ENCODE results near the gene CEP295NL. TPM values are rescaled to one million over a fixed set of nuclear protein-coding genes. Genes with fewer than 3 reads are reported as not detected.
"Not testable (repeated sequence)": the region's sequence is repeated elsewhere in the genome, so short reads cannot be mapped to it uniquely, and the experiment has no call there.

Gene CEP295NL
- polyA plus RNA-seq, 4 donors, result 0.10 to 0.13 TPM; not detected in 2

DNA sequence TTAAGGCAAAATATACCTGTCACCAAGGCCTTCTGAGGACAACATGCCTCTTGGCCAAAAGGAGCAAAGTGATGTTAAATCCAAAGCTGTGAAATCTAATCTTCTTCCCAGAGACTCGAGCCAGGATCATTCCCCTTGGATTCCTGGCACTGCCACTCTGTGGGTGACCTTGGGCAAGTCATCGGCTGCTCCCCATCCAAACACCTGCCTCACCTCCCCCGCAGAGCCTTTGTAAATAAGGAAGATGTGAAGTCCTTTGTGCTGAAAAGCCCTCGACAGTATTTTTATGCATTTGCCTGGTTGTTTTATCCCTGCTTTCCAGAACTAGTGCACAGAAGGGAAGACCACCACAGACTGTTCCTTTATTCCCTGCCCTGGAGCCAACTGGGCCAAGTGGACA is 5.4 kb upstream of the CEP295NL start:
- DNase-seq (ENCODE audit: low read depth in 4 of 4, low spot score in 3 of 4), result no peak

DNA sequence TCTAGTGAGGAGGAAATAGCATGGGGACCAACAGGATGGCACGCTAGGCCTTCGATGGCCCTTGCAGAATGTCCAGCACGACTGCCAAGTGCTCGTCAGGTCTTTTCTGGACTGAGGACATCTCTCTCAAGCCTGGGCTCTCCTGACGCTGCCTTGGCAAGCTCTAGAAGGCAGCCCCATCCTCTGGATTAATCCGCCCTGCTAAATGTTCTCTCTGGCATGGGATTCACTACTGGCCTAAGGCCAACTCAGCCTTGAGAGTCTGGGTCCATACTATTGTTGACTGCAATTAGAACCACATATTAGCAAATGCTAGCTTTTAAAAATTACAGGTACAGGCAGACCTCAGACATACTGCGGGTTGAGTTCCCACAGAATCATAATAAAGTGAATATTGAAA is 2.5 kb upstream of the CEP295NL start:
- DNase-seq (ENCODE audit: low read depth in 4 of 4, low spot score in 3 of 4), result no peak

DNA sequence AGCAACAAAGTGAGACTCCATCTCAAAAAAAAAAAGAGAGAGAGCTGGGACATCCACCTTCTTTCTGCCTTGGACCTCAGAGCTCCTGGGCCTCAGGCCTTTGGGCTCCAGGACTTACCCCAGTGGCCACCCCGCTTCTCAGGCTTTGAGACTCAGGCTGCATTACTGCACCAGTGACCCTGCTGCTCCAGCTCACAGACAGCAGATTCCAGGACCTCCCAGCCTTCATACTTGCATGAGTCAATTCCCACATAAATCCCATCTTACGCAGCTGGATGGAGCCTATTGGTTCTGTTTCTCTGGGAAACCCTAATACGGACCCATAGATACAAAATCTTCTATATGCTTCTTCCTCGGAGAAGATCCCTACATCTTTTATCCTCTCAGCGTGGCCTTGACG is 2.1 kb upstream of the CEP295NL start:
- no peak for DNase-seq (ENCODE audit: low read depth in 4 of 4, low spot score in 3 of 4)

DNA sequence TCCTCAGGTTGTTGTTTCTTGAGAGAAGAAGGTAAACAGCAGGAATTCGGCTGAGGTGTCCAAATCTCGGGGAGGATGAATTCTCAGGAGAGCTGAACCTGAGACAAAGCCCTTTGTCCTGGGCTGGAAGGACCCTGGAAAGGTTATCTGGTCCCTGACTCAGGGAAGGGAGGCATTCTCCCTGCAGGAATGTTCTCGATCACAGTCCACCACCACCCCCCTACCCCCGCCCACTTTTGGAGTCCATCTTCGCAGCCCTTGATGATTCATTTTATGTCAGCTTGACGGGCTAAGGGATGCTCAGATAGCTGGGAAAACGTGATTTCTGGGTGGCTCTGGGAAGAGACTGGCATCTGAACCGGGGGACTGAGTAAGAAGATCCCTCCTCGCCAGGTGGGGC is 1.4 kb upstream of the CEP295NL start:
- DNase-seq (ENCODE audit: low read depth in 4 of 4, low spot score in 3 of 4), result no peak

DNA sequence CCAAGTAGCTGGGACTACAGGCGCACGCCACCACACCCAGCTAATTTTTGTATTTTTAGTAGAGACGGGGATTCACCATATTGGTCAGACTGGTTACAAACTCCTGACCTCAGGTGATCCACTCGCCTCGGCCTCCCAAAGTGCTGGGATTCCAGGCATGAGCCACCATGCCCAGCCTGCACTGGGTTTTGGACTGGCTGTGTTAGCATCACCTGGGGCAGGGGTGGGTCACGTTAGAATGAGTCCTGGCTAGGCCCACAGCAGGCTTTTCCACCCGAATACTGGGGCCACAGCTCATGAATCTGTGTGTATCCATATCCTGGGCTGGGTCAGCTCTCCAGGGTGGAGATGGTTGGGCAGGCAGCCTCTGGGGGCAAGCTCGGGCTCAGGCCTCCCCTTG is 770 bp downstream of the CEP295NL start:
- DNase-seq (ENCODE audit: low read depth in 4 of 4, low spot score in 3 of 4), result not testable (repeated sequence)

DNA sequence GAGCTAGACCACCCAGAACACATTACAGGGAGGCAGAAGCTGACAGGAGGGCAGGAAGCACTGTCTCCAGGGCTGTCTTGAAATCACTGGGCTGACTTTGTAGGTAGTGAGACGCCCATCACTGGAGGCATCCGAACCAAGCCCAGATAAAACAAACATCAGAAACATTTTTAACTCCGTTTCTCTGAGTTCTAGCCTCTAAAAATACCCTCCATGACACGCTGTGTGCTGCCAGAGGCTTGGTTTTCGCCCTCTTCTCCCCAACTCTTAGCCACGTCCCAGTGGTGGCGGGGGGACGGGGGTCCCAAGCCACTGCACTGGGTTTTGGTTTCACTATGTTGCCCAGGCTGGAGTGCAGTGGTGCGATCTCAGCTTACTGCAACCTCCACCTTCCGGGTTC is 1.2 kb downstream of the CEP295NL start:
- no peak for DNase-seq (ENCODE audit: low read depth in 4 of 4, low spot score in 3 of 4)

DNA sequence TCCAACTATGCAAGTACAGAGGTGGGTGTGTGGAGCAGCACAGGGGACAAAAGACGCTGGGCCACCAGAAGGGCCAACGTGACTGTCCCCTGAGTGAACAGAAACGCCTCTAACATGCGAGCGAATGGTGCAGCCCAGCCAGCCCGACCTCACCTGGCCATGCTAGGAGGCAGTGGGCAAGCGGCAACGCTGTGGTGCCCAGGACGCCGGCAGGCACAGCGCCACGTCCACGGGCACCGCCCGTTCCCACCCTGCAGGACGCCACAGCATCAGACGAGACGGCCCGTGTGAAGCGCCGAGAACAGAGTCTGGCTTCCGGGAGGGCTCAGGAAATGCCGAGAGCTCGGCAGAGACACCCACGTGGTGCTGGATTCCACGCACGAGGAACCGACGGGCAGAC is 2.2 kb downstream of the CEP295NL start:
- DNase-seq (ENCODE audit: low read depth in 4 of 4, low spot score in 3 of 4), result no peak

DNA sequence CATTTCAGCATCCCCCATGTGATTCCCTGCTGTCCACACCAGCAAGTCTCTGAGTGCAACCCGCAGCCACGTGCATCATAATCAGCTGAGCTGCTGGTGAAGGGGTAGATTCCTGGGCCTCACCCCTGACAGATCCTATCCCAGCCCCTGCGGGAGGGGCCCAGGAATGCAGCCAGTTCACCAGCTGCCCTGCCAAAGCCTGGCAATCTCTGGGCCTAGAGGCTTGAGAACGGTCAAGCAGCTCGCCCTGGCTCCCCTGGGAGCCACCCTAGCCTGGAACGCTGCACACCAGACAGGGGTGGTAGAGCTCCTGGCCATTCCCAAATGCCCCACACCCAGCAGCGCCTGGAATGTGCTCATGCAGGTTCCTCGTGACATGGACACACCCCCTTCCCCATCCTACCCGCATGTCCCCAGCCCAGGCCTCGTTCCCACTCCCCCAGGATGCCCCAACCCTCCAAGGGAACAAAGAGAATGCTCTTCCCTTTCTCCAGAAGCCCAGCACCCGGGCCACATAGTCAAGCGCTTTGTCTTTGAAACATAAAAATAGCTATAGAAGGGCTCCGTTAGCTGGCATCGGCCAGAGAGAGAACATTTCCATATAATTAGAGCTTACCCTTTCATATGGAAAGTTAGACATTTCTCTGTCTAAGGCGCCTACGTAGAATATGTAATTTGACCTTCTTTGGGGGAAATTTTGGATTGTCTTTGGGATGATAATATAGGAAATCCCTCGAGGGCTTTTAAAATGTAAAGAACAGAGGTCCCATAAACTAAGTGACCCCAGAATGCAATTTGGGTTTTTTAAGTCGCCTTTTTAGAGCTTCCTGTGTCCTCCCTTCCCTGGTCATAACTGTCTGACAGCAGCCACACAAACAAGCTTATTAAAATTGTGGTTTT is 3.4 kb downstream of the CEP295NL start:
- no peak for DNase-seq (ENCODE audit: low read depth in 4 of 4, low spot score in 3 of 4)

DNA sequence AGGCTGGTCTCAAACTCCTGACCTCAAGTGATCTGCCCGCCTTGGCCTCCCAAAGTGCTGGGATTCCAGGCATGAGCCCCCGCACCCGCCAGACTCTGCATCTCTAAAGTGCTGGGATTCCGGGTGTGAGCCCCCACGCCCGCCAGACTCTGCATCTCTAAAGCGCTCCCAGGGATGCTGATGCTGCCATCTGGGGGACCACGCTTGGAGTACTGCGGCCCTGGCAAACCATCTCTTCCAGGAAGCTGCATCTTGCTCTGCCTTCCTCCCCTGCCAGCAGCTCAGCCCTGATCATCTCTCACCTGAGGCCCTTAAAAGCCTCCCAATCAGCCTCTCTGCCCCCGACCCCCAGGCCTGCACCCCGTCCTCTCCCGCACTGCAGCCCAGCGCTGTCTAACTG is 4.1 kb downstream of the CEP295NL start:
- DNase-seq (ENCODE audit: low read depth in 4 of 4, low spot score in 3 of 4), result no peak

DNA sequence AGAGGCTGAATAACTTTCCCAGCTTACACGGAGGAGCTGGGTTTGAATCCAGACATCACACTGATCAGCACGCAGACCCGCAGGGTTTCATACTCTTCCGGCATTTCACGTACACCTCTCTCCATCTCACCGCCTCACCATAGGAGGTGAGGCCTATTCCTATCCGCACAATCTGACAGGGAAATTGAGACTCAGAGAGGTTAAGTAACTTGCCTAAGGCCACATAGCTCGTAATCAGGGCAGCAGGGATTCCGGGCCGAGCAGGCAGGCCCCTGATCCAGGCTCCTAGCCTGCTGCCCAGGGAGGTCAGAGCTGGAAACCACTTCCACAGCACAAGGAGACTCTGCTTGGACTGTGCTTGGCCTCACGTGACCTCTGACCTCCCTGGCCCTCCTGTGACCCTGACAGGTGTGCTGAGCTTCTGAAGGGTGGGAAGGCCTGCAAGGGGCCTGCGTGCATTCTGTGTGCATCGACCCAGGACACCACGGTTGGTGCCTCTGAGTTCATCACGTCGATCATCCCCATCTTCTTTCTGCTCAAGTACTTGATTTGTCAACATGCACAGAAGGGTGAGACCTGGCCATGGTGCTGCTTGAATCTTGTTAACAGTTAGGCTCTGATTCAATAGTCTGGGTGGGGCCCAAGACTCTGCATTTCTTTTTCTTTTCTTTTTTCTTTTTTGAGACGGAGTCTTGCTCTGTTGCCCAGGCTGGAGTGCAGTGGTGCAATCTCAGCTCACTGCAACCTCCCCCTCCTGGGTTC is 4.7 kb downstream of the CEP295NL start:
- DNase-seq (ENCODE audit: low read depth in 4 of 4, low spot score in 3 of 4), result no peak

DNA sequence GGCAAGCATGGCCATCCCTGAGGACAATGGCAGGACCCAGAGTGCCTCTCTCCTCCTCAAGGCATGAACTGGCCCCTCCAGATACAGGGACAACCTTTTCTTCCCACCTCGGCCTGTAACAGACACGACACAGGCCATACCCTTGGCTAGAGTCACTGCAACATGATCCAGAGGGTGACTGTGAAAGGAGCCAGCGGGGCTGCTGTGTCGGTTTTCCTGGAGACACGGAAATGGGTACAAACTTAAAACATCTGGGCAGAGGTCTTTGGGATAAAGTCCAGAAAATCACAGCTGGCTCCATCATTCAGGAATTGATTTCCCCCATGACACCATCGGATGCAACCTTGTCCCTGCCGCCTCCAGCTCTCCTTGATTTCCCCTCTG is 5.3 kb downstream of the CEP295NL start:
- no peak for DNase-seq (ENCODE audit: low read depth in 4 of 4, low spot score in 3 of 4)

DNA sequence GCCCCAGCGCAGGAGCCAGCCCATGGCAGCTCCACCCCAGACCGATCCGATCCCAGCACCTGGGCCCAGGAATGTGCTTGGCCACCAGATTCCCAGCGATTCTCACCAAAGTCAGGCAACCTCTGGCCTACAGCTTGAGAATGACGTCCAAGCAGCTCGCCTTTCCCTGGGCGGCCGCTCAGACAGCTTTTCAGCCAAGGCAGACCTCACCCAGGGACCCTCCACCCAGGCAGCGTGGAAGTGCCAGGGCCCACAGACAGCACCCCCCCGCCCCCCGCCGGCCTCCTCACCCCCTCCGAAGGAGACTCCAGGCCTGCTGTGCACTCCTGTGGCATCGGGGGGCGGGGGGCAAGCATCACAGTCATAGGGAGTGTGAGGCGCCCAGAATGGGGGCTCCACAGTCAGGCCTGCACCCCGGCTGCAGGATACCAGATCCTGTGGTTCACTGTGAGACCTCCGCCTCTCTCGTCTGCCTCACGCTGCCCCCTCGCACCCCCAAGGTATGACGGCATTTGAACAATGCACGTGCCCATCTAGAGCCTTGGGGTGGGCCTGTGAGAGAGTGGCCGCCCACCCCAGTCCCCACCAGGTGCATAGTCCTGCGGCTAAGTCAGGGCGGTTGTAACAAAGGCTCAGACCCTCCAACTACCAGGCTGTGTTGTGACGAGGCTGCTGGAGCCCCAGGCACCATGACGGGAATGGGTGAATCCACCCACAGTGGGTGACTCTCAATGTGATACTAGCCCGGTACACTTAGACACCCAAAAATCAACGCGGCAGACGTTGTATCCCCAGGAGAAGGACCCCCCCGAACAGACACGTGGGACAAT is 6.0 kb downstream of the CEP295NL start:
- DNase-seq (ENCODE audit: low read depth in 4 of 4, low spot score in 3 of 4), result no peak

DNA sequence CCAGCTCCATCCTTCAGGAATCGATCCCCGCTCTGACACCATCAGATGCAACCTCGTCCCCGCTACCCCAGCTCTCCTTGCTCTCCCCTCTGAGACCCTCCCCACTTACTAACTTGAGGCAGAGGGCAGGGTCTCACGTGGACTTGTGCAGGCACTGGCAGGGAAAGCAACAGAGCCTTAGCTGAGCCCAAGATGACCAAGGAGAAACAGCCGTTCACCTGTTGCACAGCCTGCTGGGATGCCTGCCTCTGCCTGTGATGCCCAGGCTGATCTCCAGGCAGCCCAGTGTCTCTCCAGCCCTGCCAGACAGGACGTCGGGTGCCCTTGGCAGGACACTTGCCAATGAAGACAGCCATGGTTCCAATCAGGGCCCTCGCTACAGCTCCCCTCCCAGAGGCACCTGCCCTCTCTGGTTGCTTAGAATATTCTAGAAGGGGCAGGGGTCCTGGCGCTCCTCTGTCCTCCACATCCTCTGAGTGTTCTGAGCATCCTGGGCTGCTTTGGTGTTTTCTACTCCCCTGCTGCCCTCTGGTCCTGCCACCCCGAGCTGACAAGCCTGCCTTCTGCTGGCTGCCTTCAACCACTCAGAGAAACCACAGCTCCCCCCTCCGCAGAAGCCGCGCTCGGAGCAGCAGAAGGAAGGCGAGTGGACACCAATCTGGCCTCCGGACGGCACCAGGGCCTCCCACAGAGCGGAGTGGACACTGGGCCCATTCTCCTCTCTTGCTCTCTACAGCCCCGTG is 6.7 kb downstream of the CEP295NL start:
- DNase-seq (ENCODE audit: low read depth in 4 of 4, low spot score in 3 of 4), result no peak

DNA sequence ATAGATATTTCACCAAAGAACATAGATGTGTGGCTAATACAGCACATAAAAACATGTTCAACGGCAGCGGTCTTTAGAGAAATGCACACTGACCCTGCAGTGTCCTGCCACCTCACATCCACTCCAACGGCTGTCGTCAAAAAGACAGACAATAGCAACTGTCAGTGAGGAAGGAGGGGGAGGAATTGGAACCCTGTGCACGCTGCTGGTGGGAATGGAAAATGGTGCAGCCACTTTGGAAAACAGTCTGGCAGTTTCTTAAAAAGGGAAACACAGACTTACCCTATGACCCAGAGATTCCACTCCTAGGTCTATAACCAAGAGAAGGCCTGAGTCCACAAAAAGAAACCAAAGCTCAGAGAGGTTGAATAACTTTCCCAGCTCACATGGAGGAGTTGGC is 7.7 kb downstream of the CEP295NL start:
- DNase-seq (ENCODE audit: low read depth in 4 of 4, low spot score in 3 of 4), result no peak

DNA sequence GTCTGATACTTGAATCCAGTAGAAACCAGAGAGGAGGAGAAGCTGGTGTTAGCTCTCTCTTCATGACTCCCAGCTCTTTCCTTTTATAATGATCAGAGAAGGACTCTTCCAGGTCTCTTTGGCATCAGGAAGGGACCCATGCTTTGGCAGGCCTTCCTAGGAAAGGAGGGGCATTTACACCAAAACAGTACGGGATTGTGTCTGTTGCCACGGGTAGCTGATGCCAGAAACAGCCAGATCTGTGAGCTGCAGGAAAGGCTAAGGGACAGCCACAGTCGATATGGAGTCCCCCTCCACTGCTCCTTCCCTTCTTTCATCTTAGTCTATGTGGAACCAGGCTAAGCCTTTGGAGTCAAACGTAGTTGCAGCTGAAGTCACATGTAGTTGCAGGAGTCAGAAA is 9.3 kb downstream of the CEP295NL start:
- no peak for DNase-seq (ENCODE audit: low read depth in 4 of 4, low spot score in 3 of 4)

DNA sequence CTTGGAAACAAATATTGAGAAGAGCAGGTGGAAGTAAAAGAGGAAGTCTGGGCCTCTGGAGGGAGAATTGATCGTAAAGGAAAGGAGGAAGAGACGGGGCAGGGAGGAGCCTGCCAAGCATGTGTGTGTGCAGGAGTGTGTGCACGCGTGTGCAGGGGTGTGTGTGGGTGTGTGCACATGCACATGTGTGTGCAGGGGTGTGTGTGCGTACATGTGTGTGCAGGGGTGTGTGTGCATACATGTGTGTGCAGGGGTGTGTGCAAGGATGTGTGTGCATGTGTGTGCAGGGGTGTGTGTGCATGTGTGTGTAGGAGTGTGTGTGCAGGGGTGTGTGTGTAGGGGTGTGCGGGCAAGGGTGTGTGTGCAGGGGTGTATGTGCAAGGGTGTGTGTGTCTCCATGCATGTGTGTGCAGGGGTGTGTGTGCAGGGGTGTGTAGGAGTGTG is 10.0 kb downstream of the CEP295NL start:
- DNase-seq (ENCODE audit: low read depth in 4 of 4, low spot score in 3 of 4), result no peak

DNA sequence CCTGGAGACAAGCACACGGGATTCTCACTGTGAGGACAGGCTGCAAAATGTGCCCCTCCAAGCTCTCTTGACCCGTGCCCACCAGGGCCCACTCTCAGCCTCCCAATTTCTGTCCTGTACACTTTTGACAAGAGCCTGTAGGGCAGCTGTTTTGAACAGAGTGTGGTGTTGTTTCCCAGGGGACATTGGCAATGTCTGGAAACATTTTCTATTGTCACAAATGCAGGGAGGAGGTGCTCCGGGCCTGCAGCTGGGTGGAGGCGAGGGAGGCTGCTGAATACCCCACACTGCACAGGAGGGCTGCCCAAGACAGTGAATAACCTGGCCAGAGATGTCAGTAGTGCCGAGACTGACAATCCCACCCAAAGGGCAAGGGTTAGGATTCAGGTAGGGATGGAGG is 10.5 kb downstream of the CEP295NL start:
- DNase-seq (ENCODE audit: low read depth in 4 of 4, low spot score in 3 of 4), result no peak

DNA sequence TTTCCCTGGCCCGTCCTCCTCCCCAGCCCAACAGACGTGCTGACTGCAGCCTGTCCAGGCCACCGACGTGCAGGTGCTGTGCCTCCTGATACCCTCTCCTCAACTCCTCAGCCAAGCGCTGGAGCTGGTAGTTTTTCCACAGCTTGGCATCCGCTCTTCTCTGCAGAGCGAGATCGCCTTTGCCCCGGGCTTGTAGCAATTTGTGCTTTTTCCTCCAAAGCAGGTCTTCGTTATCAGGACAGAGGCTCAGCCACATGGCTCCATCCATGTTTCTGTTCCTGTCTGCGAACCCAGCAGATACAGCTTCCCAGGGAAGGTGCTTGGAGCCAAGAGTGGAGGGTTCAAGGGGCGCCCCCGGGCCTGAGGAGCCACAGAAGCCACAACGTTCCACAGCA is 10.9 kb downstream of the CEP295NL start:
- no peak for DNase-seq (ENCODE audit: low read depth in 4 of 4, low spot score in 3 of 4)

DNA sequence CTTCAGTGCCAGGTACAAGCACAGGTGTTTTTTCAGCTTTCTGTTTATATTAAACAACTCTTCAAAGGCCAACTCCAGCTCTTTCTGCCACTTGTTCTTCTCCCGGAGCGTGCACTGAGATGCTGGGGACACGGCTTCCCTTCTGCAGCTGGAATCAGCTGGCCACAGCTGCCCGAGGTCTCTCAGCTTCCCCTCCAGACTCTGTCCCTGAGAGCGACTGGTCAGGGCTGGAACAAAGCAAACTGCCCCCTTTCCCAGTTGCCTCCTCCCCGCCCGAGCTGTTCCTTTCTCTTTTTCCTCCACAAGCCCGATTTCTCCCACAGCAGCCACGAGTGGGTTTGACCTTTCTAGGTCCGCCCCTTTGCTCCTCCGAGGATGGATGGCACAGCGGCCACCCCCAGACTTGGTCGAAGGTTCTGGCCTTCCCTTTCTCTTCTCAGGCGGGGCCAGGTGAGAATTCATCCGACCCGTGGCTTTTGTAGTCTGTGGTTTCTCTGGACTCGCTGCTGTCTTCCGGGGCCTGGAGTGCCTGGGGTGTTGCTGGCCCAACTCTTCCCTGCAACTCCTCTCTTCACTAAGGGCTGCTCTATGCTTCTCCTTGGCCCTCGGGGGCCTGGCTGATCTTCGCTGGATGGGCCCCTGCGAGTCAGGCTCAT is 11.5 kb downstream of the CEP295NL start:
- DNase-seq (ENCODE audit: low read depth in 4 of 4, low spot score in 3 of 4), result no peak

DNA sequence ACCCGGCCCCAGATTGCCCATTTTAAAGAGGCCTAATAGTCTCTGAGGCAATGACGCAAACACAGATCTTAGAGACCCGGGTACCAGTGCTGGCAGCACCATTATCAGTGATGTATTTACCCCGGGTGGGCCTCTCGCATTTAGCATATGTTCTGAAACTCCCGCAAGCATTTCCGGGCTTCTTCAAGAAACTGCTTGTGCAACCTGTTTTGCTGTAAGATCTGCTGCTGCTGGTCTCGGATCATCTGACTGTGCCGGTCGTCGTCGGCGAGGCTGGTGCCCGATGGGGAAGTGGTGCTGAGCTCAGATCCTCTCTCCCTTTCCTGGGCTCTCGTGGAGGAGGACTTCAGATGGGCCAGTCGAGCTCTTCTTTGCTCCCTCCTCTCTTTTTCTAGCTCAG is 12.5 kb downstream of the CEP295NL start:
- no peak for DNase-seq (ENCODE audit: low read depth in 4 of 4, low spot score in 3 of 4)

Data from right renal pelvis (tissue), 4 donors.